OCI-LY3 (cell line): Measurements from ENCODE around the gene PEPD.

Source experiments
- H2AFZ ChIP-seq: fragments of 200-600, 300-600 bp; shearing (Covaris generic); 2 replicates; pipeline ENCODE4 v1.6.0; 2014; ENCODE audit warnings: antibody characterized with exemption, low read depth, low read length
- H3K27ac ChIP-seq: fragments of 200-600, 300-600 bp; sonication (generic); 2 replicates; pipeline ENCODE4 v1.5.1; 2014; ENCODE audit warnings: mild to moderate bottlenecking, low read length, moderate library complexity, mixed read lengths
- H3K27me3 ChIP-seq: fragments of 200-600, 300-600 bp; sonication (generic); 2 replicates; pipeline ENCODE4 v1.6.1; 2014; ENCODE audit warnings: low read depth, low read length, mixed read lengths
- H3K36me3 ChIP-seq: fragments of 200-600, 300-600 bp; sonication (generic); replicated peaks from 2 replicates; pipeline ENCODE3; 2014; ENCODE audit warnings: low read depth, low read length, mixed read lengths
- H3K4me1 ChIP-seq: fragments of 300-600, 200-600 bp; sonication (generic); 2 replicates; pipeline ENCODE4 v1.6.1; 2014; ENCODE audit warnings: low read length, mixed read lengths
- H3K4me2 ChIP-seq: fragments of 200-600, 300-600 bp; sonication (generic); 2 replicates; pipeline ENCODE4 v1.6.1; 2014; ENCODE audit warnings: low read length, mixed read lengths
- H3K4me3 ChIP-seq: fragments of 300-600, 200-600 bp; sonication (generic); 2 replicates; pipeline ENCODE4 v1.5.1; 2014; ENCODE audit warnings: antibody characterized with exemption, mild to moderate bottlenecking, low read length, moderate library complexity
- H3K79me2 ChIP-seq: fragments of 300-600, 200-600 bp; shearing (Covaris generic); 2 replicates; pipeline ENCODE4 v1.6.1; 2014; ENCODE audit warnings: mild to moderate bottlenecking, low read length, mixed read lengths
- H3K9ac ChIP-seq: fragments of 300-600, 200-600 bp; shearing (Covaris generic); 2 replicates; pipeline ENCODE4 v1.6.0; 2014; ENCODE audit warnings: mild to moderate bottlenecking, low read length, moderate library complexity
- H3K9me3 ChIP-seq: fragments of 200-600, 300-600 bp; shearing (Covaris generic); 2 replicates; pipeline ENCODE4 v1.6.1; 2014; ENCODE audit warnings: low read length, mixed read lengths; ENCODE audit not compliant: insufficient read depth
- H4K20me1 ChIP-seq: fragments of 200-600, 300-600 bp; sonication (generic); 2 replicates; pipeline ENCODE4 v1.6.1; 2016; ENCODE audit warnings: low read length, mixed read lengths; ENCODE audit not compliant: insufficient read depth
- EZH2phosphoT487 ChIP-seq: fragments of 200-600 bp; shearing (Covaris generic); IDR thresholded peaks from 2 replicates; pipeline ENCODE4 v1.6.1; 2018; ENCODE audit warnings: antibody characterized with exemption, mixed run types, low read depth
- TF ChIP-seq, protein P1 (sequence below): fragments of 200-600, 300-600 bp; sonication (generic); IDR thresholded peaks from 2 replicates; pipeline ENCODE4 v1.5.1; 2014; ENCODE audit warnings: antibody characterized with exemption, low read length, low read depth

Gene PEPD

DNA sequence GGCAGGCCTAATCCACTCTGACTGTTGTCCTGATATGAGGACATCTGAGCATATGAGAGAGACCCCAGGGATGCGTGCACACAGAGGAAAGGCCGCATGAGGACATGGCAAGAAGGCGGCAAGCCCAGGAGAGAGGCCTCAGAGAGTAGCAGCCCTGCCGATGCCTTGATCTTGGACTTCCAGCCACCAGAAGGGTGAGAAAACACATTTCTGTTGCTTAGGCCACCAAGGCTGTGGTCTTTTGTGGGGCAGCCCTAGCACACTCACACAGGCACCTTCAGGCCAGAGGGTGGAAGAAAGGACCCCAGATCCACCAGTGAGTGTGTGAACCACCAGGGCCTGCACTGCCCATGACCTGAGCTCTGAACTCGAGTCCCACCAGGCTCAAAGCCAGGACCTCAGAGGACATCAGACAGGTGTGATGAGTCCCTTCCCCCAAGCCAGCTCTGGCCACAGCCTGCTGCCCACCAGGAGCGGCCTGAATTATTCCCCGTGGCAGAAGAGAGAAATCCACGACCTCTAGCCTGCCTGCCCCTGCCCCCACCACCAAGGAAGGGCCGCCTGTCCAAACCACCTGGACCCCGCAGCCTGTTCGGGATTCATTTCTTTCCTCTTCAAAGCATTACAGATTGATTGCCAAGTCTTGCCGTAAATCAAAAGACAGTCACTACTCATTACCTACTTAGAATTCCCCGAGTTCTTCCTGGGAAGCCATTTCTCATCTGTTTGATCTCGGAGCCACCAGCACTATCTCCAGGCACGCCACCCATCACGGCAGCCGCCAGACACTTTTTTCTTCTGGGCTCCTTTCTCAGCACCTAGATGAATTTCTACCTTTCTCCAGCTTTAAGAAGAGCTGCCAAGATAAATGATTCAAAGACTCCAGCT lies 75.9 kb downstream of the PEPD start:
- Histone ChIP-seq H3K27me3 (no peaks in the 10 kb centered on the region), H3K9ac (no peak overlapping the region), H3K27ac (no peak overlapping the region), H2AFZ (no peak overlapping the region), H4K20me1 (no peaks in the 10 kb centered on the region), H3K79me2 (no peaks in the 10 kb centered on the region), H3K4me1 (no peaks in the 10 kb centered on the region), H3K4me2 (no peak overlapping the region), H3K36me3 (no peaks in the 10 kb centered on the region), H3K9me3 (no peaks in the 10 kb centered on the region), H3K4me3 (no peak overlapping the region)
- TF ChIP-seq EZH2phosphoT487: no peak
- TF ChIP-seq, protein P1, sequence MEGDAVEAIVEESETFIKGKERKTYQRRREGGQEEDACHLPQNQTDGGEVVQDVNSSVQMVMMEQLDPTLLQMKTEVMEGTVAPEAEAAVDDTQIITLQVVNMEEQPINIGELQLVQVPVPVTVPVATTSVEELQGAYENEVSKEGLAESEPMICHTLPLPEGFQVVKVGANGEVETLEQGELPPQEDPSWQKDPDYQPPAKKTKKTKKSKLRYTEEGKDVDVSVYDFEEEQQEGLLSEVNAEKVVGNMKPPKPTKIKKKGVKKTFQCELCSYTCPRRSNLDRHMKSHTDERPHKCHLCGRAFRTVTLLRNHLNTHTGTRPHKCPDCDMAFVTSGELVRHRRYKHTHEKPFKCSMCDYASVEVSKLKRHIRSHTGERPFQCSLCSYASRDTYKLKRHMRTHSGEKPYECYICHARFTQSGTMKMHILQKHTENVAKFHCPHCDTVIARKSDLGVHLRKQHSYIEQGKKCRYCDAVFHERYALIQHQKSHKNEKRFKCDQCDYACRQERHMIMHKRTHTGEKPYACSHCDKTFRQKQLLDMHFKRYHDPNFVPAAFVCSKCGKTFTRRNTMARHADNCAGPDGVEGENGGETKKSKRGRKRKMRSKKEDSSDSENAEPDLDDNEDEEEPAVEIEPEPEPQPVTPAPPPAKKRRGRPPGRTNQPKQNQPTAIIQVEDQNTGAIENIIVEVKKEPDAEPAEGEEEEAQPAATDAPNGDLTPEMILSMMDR: no peak

DNA sequence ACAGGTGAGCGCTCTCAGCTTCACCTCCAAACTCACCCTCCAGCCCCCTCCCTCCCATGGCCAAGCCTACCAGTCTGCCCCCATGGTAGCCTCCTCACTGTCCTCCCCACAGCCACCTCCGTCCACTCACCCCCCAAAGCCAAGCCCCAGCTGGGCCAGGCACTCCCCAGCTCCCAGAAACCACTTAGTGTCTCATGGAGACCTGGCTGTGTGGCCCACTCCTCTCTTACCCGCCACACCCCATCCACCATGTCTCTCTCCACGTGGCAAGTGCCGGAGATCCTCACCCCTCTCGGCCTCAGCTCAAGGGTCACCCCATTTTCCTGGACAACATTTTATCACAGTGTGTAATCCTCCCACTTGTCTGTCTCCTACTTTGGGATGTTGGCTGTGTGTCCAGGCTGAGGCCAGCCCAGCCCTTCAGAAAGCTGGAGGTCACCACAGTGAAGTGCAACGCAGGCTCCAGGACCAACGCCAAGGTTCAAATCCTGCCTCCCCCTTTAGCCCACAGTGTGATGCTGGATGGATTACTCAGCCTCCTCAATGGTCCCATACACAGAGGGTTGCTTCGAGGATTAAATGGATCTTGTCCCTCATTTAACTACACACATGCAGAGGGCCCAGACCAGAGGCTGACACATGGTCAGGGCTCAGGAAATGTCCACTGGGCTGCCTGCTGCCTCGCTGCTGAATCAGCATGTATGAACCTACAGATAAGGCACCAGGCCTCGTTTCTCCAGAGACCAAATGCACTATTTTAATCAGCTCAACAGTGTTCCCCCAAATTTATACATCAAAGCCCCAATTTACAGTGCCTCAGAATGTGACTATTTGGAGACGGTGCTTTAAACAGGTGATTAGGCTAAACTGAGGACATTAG lies 76.8 kb downstream of the PEPD start:
- Histone ChIP-seq H2AFZ (no peak overlapping the region), H3K27ac (no peak overlapping the region), H3K9ac (no peak overlapping the region), H3K36me3 (no peaks in the 10 kb centered on the region), H3K4me2 (no peak overlapping the region), H3K9me3 (no peaks in the 10 kb centered on the region), H3K79me2 (no peaks in the 10 kb centered on the region), H3K27me3 (no peaks in the 10 kb centered on the region), H4K20me1 (no peaks in the 10 kb centered on the region), H3K4me3 (no peak overlapping the region), H3K4me1 (no peaks in the 10 kb centered on the region)
- no peak for TF ChIP-seq EZH2phosphoT487
- TF ChIP-seq, protein P1: no peak

DNA sequence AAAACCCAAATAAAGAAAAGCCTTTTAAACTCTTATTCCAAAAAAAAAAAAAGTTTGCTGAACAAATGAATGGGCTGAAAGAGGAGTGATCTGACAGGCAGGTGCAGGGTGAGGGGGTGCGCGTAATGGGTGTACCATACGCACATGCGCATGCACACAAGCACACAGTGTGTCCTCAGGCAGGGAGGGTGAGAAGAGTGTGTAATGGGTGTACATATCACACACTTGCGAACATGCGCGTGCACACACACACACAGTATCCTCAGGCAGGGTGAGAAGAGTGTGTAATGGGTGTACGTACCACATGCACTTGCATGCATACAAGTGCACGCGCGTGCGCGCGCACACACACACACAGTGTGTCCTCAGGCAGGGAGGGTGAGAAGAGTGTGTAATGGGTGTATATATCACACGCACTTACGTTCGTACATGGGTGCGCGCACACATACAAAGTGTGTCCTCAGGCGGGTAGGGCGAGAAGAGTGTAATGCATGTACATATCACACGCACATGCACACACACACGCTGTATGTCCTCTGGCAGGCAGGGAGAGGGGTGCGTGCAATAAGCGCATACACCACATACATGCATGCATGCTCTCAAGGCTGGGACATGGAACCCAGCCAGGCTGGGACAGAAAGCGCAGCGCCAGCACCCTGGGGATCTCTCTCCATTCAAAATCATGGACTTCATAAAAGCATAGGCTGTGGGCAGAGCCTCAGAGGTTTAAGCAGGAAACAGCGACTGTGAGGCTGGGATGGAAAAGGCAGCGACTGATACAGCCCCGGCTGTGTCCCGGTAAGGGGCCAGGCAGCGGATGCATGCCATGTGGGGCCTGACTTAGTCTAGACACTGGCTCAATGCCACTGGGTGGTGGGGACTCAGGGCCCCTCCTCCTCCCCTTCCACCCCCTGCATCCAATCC lies 77.7 kb downstream of the PEPD start:
- H3K27me3 ChIP-seq: no peaks in the 10 kb centered on the region
- H3K27ac ChIP-seq: no peak overlapping the region
- H2AFZ ChIP-seq: no peak overlapping the region
- no peaks in the 10 kb centered on the region for H4K20me1 ChIP-seq
- no peak overlapping the region for H3K4me3 ChIP-seq
- no peaks in the 10 kb centered on the region for H3K36me3 ChIP-seq
- no peak overlapping the region for H3K4me2 ChIP-seq
- H3K9ac ChIP-seq: no peak overlapping the region
- TF ChIP-seq EZH2phosphoT487: no peak
- TF ChIP-seq, protein P1: no peak
- no peaks in the 10 kb centered on the region for H3K9me3 ChIP-seq
- no peaks in the 10 kb centered on the region for H3K79me2 ChIP-seq
- no peaks in the 10 kb centered on the region for H3K4me1 ChIP-seq
